Stimulated activated naive CD8-positive, alpha-beta T cell treated with anti-CD3 and anti-CD28 coated beads, Interleukin-15, Interleukin-2, amounts not matched to agents 100 ng/mL and 50 ng/mL, for 24 hours (primary cell): Measurements from ENCODE around the gene TRAPPC12.

Experiments used
- H3K27ac Mint-ChIP-seq: one replicate; pipeline ENCODE4 v1.8.0; 2021; ENCODE audit warnings: mild to moderate bottlenecking, mixed read lengths
- H3K27me3 Mint-ChIP-seq: one replicate; pipeline ENCODE4 v1.8.0; 2021; ENCODE audit warnings: mixed read lengths
- H3K36me3 Mint-ChIP-seq: one replicate; pipeline ENCODE4 v1.8.0; 2021; ENCODE audit warnings: low read depth, mixed read lengths
- H3K4me1 Mint-ChIP-seq: one replicate; pipeline ENCODE4 v1.8.0; 2021; ENCODE audit warnings: low read depth, mixed read lengths
- H3K4me3 Mint-ChIP-seq: one replicate; pipeline ENCODE4 v1.8.0; 2021; ENCODE audit warnings: mild to moderate bottlenecking, mixed read lengths
- H3K9me3 Mint-ChIP-seq: one replicate; pipeline ENCODE4 v1.8.0; 2021; ENCODE audit warnings: mixed read lengths

TRAPPC12 gene

GRCh38 chr2:3481736-3482362 is 102.4 kb downstream of the TRAPPC12 start:
- Mint-ChIP-seq H3K4me1 (no peaks in the 10 kb centered on the region), H3K27ac (no peak overlapping the region), H3K4me3 (no peak overlapping the region), H3K27me3 (no peaks in the 10 kb centered on the region), H3K9me3 (no peaks in the 10 kb centered on the region), H3K36me3 (peaks cover 30% of the 10 kb centered on the region)

DNA sequence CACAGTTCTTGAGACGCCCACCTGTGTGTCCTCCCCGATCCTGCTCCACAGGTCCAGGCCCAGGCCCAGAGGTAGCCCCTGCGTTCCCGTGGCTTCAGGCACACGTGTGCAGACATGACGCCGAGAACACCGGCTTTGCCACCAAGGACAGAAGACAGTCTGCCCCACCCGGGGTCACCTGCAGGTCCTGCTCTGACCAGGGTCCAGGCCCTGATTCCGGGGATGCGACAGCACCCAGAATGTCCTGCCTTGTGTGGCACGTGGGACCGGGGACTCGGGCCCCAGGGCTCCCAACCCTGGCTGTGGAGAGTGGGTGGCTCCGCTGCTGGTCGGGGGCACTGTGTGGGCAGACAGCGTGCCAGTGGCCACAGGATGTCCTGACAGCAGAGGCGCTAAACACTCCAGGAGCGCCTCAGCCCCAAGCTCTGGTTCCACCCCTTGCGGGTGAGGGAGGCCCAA is 102.9 kb downstream of the TRAPPC12 start:
- H3K27me3 Mint-ChIP-seq: no peaks in the 10 kb centered on the region
- H3K4me1 Mint-ChIP-seq: no peaks in the 10 kb centered on the region
- H3K27ac Mint-ChIP-seq: no peak overlapping the region
- no peaks in the 10 kb centered on the region for H3K9me3 Mint-ChIP-seq
- H3K36me3 Mint-ChIP-seq: peaks cover 30% of the 10 kb centered on the region
- H3K4me3 Mint-ChIP-seq: no peak overlapping the region

DNA sequence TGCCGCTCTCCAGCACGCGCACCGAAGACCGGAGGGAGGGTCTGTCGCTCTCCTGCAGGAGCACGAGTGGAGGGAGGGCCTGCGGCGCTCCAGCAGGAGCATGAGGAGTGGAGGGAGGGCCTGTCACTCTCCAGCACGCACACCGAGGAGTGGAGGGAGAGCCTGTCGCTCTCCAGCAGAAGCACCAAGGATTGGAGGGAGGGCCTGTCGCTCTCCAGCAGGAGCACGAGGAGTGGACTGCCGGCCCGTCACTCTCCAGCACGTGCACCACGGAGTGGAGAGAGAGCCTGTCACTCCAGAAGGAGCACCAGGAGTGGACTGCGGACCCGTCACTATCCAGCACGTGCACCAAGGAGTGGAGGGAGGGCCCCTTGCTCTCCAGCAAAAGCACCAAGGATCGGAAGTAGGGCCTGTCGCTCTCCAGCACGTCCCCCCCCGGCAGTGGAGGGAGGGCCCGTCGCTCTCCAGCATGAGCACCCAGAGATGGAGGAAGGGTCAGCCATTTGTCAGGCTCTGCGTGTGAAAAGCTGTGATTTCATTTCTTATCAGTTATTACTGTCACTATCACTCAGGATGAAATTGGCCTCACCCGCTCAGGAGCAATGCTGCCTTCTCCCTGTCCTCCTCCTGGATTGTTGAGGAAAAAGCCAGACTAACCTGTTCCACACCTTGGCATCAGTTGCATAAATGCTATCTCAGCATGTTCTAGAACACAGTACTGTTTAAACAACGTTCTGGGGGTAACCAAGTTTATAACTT is 103.9 kb downstream of the TRAPPC12 start:
- H3K4me3 Mint-ChIP-seq: no peak overlapping the region
- no peaks in the 10 kb centered on the region for H3K4me1 Mint-ChIP-seq
- H3K27ac Mint-ChIP-seq: no peak overlapping the region
- peaks cover 30% of the 10 kb centered on the region for H3K36me3 Mint-ChIP-seq
- no peaks in the 10 kb centered on the region for H3K9me3 Mint-ChIP-seq
- H3K27me3 Mint-ChIP-seq: no peaks in the 10 kb centered on the region

DNA sequence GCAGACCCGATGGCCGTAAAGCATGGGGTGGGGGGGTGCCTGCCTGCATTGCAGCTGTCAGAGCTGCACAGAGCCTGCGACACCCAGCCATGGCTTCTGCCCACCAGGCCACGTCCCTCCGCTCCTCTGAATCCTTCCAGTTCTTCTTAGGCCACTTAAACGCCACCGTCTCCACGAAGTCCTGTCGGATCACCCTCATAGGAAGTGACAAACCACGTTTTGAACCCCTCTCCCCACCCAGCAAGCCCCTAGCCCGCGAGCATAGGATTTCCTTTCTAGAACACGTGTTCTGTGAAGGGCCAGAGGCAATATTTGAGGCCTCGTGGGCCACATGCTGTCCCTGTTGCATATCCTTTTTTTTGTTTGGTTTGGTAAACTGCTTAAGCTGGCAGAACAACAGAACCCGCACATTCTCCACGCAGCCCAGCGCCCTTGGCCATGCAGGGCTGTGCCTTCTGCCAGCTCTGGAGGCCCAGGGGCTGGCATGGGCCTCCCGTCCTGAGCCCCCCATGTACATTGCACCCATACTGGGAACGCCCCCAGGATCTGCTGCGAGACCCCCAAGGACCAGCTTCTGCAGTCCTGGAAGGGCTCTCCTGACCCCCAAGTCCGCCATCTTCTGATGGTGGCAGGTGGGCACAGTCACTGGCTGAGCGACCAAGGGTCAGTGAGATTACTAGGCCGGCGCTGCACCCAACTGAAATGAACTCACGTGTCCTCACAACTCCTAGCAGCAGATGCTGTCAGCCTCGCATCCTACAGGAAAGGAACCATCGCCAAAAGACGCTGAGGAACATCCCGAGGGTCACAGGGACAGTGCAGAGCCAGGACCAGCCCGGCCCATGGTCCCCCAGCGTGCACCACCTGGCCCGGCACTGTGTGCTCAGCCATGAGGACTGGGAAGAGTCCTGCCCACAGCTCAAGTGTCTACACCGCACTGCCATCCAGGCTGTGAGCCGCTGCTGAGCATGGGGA is 104.8 kb downstream of the TRAPPC12 start:
- Mint-ChIP-seq H3K9me3 (no peaks in the 10 kb centered on the region), H3K27ac (no peak overlapping the region), H3K4me3 (no peak overlapping the region), H3K27me3 (no peaks in the 10 kb centered on the region), H3K4me1 (no peaks in the 10 kb centered on the region), H3K36me3 (peaks cover 26% of the 10 kb centered on the region)

DNA sequence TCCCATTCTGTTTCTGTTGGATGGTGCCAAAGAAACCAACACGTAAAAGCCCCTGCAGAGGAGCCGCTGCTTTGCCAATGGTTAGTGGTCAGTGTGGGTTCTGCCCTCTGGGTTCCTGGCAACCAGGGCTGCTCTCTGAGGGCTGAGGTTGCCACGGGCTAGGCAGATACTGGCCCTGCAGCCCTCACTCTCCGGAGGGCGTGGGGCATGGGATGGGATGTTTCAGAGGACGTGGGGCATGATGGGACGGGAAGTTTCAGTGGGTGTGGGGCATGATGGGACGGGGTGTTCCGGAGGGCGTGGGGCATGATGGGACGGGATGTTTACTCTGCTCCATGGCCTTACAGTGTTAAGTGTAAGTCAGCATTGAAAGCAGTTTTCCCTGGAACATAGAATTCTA is 105.7 kb downstream of the TRAPPC12 start:
- Mint-ChIP-seq H3K9me3 (no peaks in the 10 kb centered on the region), H3K4me3 (no peak overlapping the region), H3K27ac (no peak overlapping the region), H3K4me1 (no peaks in the 10 kb centered on the region), H3K27me3 (no peaks in the 10 kb centered on the region), H3K36me3 (peaks cover 17% of the 10 kb centered on the region)

DNA sequence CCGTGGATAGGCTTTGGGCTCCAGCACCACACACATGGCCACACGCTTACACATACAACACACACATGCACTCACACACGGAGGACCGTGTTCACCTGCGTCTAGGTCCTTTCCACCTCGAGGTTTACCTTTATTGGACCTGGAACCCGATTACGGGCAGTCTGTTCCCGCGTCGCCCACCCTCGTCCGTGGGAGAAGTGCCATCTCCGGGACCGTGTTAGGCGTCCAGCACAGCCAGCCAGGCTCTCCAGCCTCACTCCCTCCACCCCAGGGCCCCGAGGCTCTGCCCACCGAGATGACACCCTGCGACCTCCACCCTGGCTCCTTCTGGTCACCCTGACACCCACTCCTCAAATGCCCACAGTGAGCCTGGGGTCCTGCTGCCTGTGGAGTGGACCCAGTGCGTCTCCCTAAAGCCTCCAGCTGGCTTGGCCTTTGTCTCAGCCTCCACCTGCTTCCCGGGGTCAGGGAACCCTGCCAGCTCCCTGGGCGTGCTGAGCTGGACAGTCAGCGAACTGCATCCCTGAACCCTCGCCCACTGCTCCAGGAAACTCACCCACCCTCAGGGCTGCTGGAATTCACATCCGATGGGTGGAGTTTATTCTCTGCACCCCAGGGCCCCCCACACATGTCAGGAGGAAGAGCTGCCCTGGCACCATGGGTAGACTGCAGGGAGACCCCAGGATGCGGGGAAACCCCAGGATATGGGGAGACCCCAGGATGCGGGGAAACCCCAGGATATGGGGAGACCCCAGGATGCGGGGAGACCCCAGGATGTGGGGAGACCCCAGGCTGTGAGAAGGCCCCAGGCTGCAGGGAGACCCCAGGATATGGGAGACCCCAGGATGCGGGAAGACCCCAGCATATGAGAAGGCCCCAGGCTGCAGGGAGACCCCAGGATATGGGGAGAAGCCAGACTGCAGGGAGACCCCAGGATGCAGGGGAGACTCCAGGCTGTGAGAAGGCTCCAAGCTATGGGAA is 106.8 kb downstream of the TRAPPC12 start:
- H3K4me3 Mint-ChIP-seq: no peak overlapping the region
- H3K4me1 Mint-ChIP-seq: no peaks in the 10 kb centered on the region
- H3K36me3 Mint-ChIP-seq: peaks cover 7% of the 10 kb centered on the region
- H3K9me3 Mint-ChIP-seq: no peaks in the 10 kb centered on the region
- H3K27me3 Mint-ChIP-seq: no peaks in the 10 kb centered on the region
- no peak overlapping the region for H3K27ac Mint-ChIP-seq

DNA sequence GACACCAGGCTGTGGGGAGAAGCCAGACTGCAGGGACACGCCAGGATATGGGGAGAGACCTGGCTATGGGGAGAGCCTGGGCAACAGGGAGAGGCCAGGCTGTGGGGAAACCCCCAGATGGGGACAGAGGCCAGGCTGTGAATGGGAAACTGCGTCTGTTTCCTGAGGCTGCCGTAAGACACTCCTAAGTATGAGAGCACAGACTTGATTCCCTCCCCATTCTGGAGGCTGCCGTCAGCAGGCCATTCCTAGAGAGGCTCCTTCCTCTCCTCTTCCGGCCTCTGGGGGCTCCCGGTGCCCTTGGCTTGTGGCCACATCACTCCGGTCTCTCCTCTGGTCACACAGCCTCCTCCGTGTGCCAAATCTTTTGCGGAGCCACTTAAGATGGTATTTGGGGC is 107.5 kb downstream of the TRAPPC12 start:
- Mint-ChIP-seq H3K27me3 (no peaks in the 10 kb centered on the region), H3K9me3 (no peaks in the 10 kb centered on the region), H3K4me1 (no peaks in the 10 kb centered on the region), H3K27ac (no peak overlapping the region), H3K36me3 (peaks cover 7% of the 10 kb centered on the region), H3K4me3 (no peak overlapping the region)

- Mint-ChIP-seq H3K9me3 (no peaks in the 10 kb centered on the region), H3K4me3 (no peak overlapping the region)
These were observed 107.9 kb downstream of the TRAPPC12 start for GRCh38 chr2:3487432-3487831.

DNA sequence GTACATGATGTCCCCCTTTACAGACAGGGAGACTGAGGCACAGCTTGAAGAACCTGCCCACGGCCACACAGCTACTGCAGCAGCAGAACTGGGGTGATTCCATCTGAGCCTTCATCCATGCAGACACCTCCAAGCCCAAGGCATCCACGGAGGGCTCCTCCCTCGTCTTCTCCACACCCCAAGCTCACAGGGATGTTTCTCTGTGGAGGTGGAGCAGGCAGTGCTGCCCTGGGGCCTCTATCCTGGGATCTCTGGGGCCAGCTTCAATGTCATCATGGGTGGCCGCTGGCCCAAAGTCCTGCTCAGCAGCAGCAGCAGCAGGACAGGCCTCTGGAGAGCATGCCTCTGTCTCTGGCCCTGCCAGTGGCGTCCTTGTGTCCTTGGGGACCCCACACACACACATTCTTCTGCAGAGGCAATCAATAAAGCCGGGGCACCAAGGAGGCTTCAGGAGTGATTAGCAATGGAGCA is 108.6 kb downstream of the TRAPPC12 start:
- no peaks in the 10 kb centered on the region for H3K27me3 Mint-ChIP-seq
- H3K9me3 Mint-ChIP-seq: no peaks in the 10 kb centered on the region
- no peaks in the 10 kb centered on the region for H3K4me1 Mint-ChIP-seq
- H3K4me3 Mint-ChIP-seq: no peak overlapping the region
- H3K27ac Mint-ChIP-seq: no peak overlapping the region
- H3K36me3 Mint-ChIP-seq: peaks cover 7% of the 10 kb centered on the region

More at GRCh38 chr2:3487432-3487831, 107.9 kb downstream of the TRAPPC12 start:
- Mint-ChIP-seq H3K4me1 (no peaks in the 10 kb centered on the region), H3K36me3 (peaks cover 7% of the 10 kb centered on the region), H3K27me3 (no peaks in the 10 kb centered on the region), H3K27ac (no peak overlapping the region)

GRCh38 chr2:3488855-3489763 is 109.6 kb downstream of the TRAPPC12 start:
- Mint-ChIP-seq H3K9me3 (no peaks in the 10 kb centered on the region), H3K4me3 (no peak overlapping the region)

GRCh38 chr2:3489764-3490115 is 110.2 kb downstream of the TRAPPC12 start:
- Mint-ChIP-seq H3K36me3 (peaks cover 7% of the 10 kb centered on the region), H3K9me3 (no peaks in the 10 kb centered on the region), H3K27me3 (no peaks in the 10 kb centered on the region), H3K27ac (no peak overlapping the region), H3K4me3 (no peak overlapping the region), H3K4me1 (no peaks in the 10 kb centered on the region)

More at GRCh38 chr2:3488855-3489763, 109.6 kb downstream of the TRAPPC12 start:
- H3K4me1 Mint-ChIP-seq: no peaks in the 10 kb centered on the region
- no peaks in the 10 kb centered on the region for H3K27me3 Mint-ChIP-seq
- H3K36me3 Mint-ChIP-seq: peaks cover 7% of the 10 kb centered on the region
- no peak overlapping the region for H3K27ac Mint-ChIP-seq

DNA sequence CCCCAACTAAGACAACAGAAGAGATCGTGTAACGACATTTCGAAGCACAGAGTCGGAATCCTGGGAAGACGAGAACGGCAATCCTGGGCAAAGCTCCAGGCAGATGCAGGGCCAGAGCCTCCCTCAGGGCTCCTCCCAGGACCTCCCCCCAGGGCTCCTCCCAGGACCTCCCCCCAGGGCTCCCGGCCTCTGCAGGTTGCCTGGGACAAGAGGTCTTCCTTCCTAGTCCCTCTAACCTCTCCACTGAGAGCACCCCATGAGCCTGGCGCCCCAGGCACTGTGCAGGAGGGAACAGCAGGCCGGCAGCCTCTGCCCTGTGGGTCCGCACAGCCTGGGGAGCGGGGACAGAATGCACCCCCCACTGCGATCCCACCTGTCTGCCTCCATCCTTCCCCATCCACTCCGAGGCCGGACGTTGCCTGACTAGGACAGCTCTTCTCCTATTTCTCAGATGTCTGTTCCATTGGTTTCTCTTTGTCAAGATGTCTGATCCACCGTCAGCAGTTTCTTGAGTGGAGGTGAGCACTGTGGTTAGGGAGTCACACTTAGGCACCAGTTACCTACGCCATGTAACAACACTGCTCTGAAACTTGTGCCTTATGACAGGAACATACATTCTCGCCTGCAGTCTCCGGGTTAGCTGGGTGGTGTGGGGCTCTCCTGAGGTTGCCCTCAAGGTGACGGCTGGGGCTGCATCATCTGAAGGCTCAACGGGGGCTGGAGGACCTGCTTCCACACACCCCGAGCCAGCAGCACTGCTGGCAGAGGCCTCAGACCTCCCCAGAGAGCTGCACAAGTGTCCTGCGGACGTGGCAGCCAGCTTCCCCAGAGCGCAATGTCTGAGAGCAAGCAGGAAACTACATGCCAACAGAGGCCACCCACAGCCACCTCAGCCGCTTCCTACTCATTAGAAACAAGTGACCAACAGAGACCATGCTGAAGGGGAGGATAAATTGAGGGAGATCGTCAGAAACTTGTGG is 111.0 kb downstream of the TRAPPC12 start:
- Mint-ChIP-seq H3K27ac (no peak overlapping the region), H3K4me1 (no peaks in the 10 kb centered on the region), H3K36me3 (peaks cover 5% of the 10 kb centered on the region), H3K9me3 (no peaks in the 10 kb centered on the region), H3K4me3 (no peak overlapping the region), H3K27me3 (no peaks in the 10 kb centered on the region)
